ENCODE results near the gene NUF2. TPM values are rescaled to one million over a fixed set of nuclear protein-coding genes. Genes with fewer than 3 reads are reported as not detected.
A peak's percentile ranks its signal among the peaks of the same experiment; 100 is the strongest.

Gene NUF2
- total RNA-seq, 1 donor from 2014 or later = 2.2 TPM

GRCh38 chr1:163303561-163303960 is 18.2 kb upstream of the NUF2 start:
- no peaks in the 10 kb centered on the region for H3K79me2 ChIP-seq (ENCODE audit: insufficient read depth, low read length)
- no peak for TF ChIP-seq CTCF (IDR thresholded peaks at IDR 0.05; ENCODE audit: insufficient read depth, low read depth, low read length)
- TF ChIP-seq EZH2 (IDR thresholded peaks at IDR 0.05; ENCODE audit: insufficient read depth, low read length) = no peak
- Mint-ChIP-seq H3K36me3 (ENCODE audit: low read depth, unreplicated experiment) (no peaks in the 10 kb centered on the region), H3K27ac (ENCODE audit: unreplicated experiment) (no peak overlapping the region), H3K4me3 (ENCODE audit: unreplicated experiment) (no peak overlapping the region), H3K27me3 (ENCODE audit: low read depth, unreplicated experiment) (no peaks in the 10 kb centered on the region), H3K4me1 (ENCODE audit: low read depth, unreplicated experiment) (no peaks in the 10 kb centered on the region), H3K9me3 (ENCODE audit: unreplicated experiment) (no peaks in the 10 kb centered on the region)
- no peak overlapping the region for H3K9ac ChIP-seq (ENCODE audit: low read length)
- DNase-seq (ENCODE audit: low read depth) (no peak), FAIRE-seq (peak; percentile 52)
- H3K27ac ChIP-seq (ENCODE audit: low read depth, low read length) = no peak overlapping the region
- H3K27me3 ChIP-seq (ENCODE audit: insufficient read depth, low read length) = no peaks in the 10 kb centered on the region
- no peak overlapping the region for H2AFZ ChIP-seq (ENCODE audit: low read depth, low read length)
- peaks cover 12% of the 10 kb centered on the region for H3K4me1 ChIP-seq (ENCODE audit: insufficient read depth, low read length)
- no peaks in the 10 kb centered on the region for H4K20me1 ChIP-seq (ENCODE audit: insufficient read depth, low read length)
- H3K9me3 ChIP-seq (ENCODE audit: insufficient read depth, low read depth, low read length) = no peaks in the 10 kb centered on the region
- no peaks in the 10 kb centered on the region for H3K36me3 ChIP-seq (ENCODE audit: insufficient read depth, low read length)
- H3K4me3 ChIP-seq (ENCODE audit: insufficient read depth, low read depth, low read length) = no peak overlapping the region
- H3K4me2 ChIP-seq (ENCODE audit: low read length) = no peak overlapping the region

DNA sequence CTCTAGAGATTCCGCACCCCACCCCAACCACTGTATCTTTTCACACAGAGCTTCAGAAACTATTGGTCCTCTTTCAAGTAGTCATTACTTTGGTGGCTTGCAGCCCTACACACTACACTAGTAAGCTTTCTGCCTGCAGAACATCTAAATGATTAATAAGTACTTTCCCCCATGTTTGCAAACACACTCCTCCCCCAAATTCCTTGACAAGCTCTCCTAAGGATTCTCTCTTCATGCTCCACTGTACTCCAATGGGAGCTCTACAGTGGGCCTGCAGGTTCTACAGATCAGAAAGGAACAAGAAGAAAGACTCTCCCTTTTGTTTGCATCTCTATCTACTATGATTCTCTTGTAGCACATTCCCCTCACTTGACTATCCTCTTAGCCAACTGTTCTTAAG is 16.3 kb upstream of the NUF2 start:
- no peaks in the 10 kb centered on the region for H3K36me3 Mint-ChIP-seq (ENCODE audit: low read depth, unreplicated experiment)
- FAIRE-seq (no peak), DNase-seq (ENCODE audit: low read depth) (no peak)
- Histone ChIP-seq H3K4me2 (ENCODE audit: low read length) (no peak overlapping the region), H2AFZ (ENCODE audit: low read depth, low read length) (no peak overlapping the region), H3K27me3 (ENCODE audit: insufficient read depth, low read length) (no peaks in the 10 kb centered on the region), H4K20me1 (ENCODE audit: insufficient read depth, low read length) (no peaks in the 10 kb centered on the region), H3K4me3 (ENCODE audit: insufficient read depth, low read depth, low read length) (no peak overlapping the region), H3K79me2 (ENCODE audit: insufficient read depth, low read length) (no peaks in the 10 kb centered on the region), H3K27ac (ENCODE audit: low read depth, low read length) (no peak overlapping the region), H3K4me1 (ENCODE audit: insufficient read depth, low read length) (peaks cover 12% of the 10 kb centered on the region), H3K36me3 (ENCODE audit: insufficient read depth, low read length) (no peaks in the 10 kb centered on the region), H3K9ac (ENCODE audit: low read length) (no peak overlapping the region), H3K9me3 (ENCODE audit: insufficient read depth, low read depth, low read length) (no peaks in the 10 kb centered on the region)
- no peak overlapping the region for H3K4me3 Mint-ChIP-seq (ENCODE audit: unreplicated experiment)
- TF ChIP-seq CTCF (IDR thresholded peaks at IDR 0.05; ENCODE audit: insufficient read depth, low read depth, low read length) (no peak), EZH2 (IDR thresholded peaks at IDR 0.05; ENCODE audit: insufficient read depth, low read length) (no peak)
- H3K4me1 Mint-ChIP-seq (ENCODE audit: low read depth, unreplicated experiment) = no peaks in the 10 kb centered on the region
- no peaks in the 10 kb centered on the region for H3K27me3 Mint-ChIP-seq (ENCODE audit: low read depth, unreplicated experiment)
- no peak overlapping the region for H3K27ac Mint-ChIP-seq (ENCODE audit: unreplicated experiment)
- H3K9me3 Mint-ChIP-seq (ENCODE audit: unreplicated experiment) = no peaks in the 10 kb centered on the region

DNA sequence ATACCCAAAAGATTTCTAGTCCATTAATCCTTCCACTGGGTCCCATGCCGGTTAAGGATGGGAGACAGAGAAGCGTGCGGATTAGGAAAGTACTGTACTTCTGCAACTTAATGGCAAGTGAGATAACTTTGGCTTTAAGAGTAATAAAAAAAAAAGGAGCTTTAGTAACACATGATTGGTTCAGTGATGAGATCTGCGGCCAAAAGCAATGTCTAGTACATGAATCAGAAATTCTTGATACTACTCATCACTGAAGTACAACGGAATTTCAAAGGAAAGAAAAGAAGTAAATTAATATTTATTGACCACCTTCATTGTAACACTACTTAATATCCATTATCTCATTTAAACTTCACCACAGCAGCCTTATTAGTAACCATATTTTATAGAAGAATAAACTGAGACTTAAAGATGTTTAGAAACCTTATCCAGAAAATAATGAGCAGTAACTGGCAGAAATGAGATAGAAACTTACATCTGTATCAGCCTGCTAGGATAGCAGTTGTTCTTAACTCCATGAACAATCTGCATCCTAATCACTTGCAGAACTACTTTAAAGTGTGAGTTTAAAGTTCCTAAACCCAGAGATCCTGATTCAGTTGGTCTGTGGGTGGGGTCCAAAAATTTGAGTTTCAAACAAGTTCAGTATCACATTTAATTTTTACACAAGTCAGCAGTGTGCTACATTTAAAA is 14.1 kb upstream of the NUF2 start:
- no peak overlapping the region for H3K27ac Mint-ChIP-seq (ENCODE audit: unreplicated experiment)
- Histone ChIP-seq H3K27ac (ENCODE audit: low read depth, low read length) (peak overlapping the region; percentile 89), H2AFZ (ENCODE audit: low read depth, low read length) (no peak overlapping the region)

More for the DNA sequence above, 14.1 kb upstream of the NUF2 start:
- H4K20me1 ChIP-seq (ENCODE audit: insufficient read depth, low read length) = no peaks in the 10 kb centered on the region
- no peaks in the 10 kb centered on the region for H3K9me3 Mint-ChIP-seq (ENCODE audit: unreplicated experiment)
- no peaks in the 10 kb centered on the region for H3K36me3 ChIP-seq (ENCODE audit: insufficient read depth, low read length)
- H3K4me1 Mint-ChIP-seq (ENCODE audit: low read depth, unreplicated experiment) = no peaks in the 10 kb centered on the region
- H3K4me2 ChIP-seq (ENCODE audit: low read length) = peak overlapping the region; percentile 75
- no peaks in the 10 kb centered on the region for H3K79me2 ChIP-seq (ENCODE audit: insufficient read depth, low read length)
- no peaks in the 10 kb centered on the region for H3K27me3 Mint-ChIP-seq (ENCODE audit: low read depth, unreplicated experiment)
- H3K9ac ChIP-seq (ENCODE audit: low read length) = peak overlapping the region; percentile 73
- H3K4me3 Mint-ChIP-seq (ENCODE audit: unreplicated experiment) = no peak overlapping the region
- DNase-seq (ENCODE audit: low read depth) = peak; percentile 92
- no peaks in the 10 kb centered on the region for H3K9me3 ChIP-seq (ENCODE audit: insufficient read depth, low read depth, low read length)
- peak; percentile 71 for FAIRE-seq
- H3K4me3 ChIP-seq (ENCODE audit: insufficient read depth, low read depth, low read length) = no peak overlapping the region
- peaks cover 12% of the 10 kb centered on the region for H3K4me1 ChIP-seq (ENCODE audit: insufficient read depth, low read length)
- no peaks in the 10 kb centered on the region for H3K36me3 Mint-ChIP-seq (ENCODE audit: low read depth, unreplicated experiment)
- H3K27me3 ChIP-seq (ENCODE audit: insufficient read depth, low read length) = no peaks in the 10 kb centered on the region
- TF ChIP-seq CTCF (IDR thresholded peaks at IDR 0.05; ENCODE audit: insufficient read depth, low read depth, low read length) (no peak), EZH2 (IDR thresholded peaks at IDR 0.05; ENCODE audit: insufficient read depth, low read length) (no peak)
